ENCODE measurements around the gene CEP104.
A peak's percentile ranks its signal among the peaks of the same experiment; 100 is the strongest.

The CEP104 gene

GRCh38 chr1:3778590-3779264, 78.3 kb downstream of the CEP104 start:
- Mint-ChIP-seq H3K27me3 (ENCODE audit: low read depth) (no peaks in the 10 kb centered on the region), H3K4me3 (no peak overlapping the region), H3K9me3 (no peaks in the 10 kb centered on the region), H3K36me3 (ENCODE audit: low read depth) (peaks cover 39% of the 10 kb centered on the region), H3K4me1 (peaks cover 10% of the 10 kb centered on the region), H3K27ac (no peak overlapping the region)
- TF ChIP-seq CTCF (IDR thresholded peaks at IDR 0.05; ENCODE audit: unreplicated experiment in 3 of 3), result no peak

- Mint-ChIP-seq H3K4me1 (peaks cover 11% of the 10 kb centered on the region), H3K27ac (no peak overlapping the region), H3K9me3 (no peaks in the 10 kb centered on the region), H3K27me3 (ENCODE audit: low read depth) (no peaks in the 10 kb centered on the region), H3K4me3 (no peak overlapping the region), H3K36me3 (ENCODE audit: low read depth) (peaks cover 34% of the 10 kb centered on the region)
- no peak for TF ChIP-seq CTCF (IDR thresholded peaks at IDR 0.05; ENCODE audit: unreplicated experiment in 3 of 3)
Measured at GRCh38 chr1:3777647-3778589, 79.1 kb downstream of the CEP104 start.

- TF ChIP-seq CTCF (IDR thresholded peaks at IDR 0.05; ENCODE audit: unreplicated experiment in 3 of 3), result no peak
- Mint-ChIP-seq H3K4me1 (peaks cover 11% of the 10 kb centered on the region), H3K4me3 (no peak overlapping the region), H3K9me3 (no peaks in the 10 kb centered on the region), H3K27me3 (ENCODE audit: low read depth) (no peaks in the 10 kb centered on the region), H3K27ac (no peak overlapping the region), H3K36me3 (ENCODE audit: low read depth) (peaks cover 29% of the 10 kb centered on the region)
Measured at GRCh38 chr1:3777078-3777547, 79.9 kb downstream of the CEP104 start.

GRCh38 chr1:3776231-3776961, 80.6 kb downstream of the CEP104 start:
- H3K27ac Mint-ChIP-seq, result no peak overlapping the region
- peak overlapping the region in 1 of 3 experiments; percentile 59 for H3K4me3 Mint-ChIP-seq
- H3K9me3 Mint-ChIP-seq, result no peaks in the 10 kb centered on the region
- peaks cover 11% of the 10 kb centered on the region for H3K4me1 Mint-ChIP-seq
- H3K36me3 Mint-ChIP-seq (ENCODE audit: low read depth), result peaks cover 23% of the 10 kb centered on the region
- H3K27me3 Mint-ChIP-seq (ENCODE audit: low read depth), result peaks cover 2% of the 10 kb centered on the region
- TF ChIP-seq CTCF (IDR thresholded peaks at IDR 0.05; ENCODE audit: unreplicated experiment in 3 of 3), result no peak

GRCh38 chr1:3775490-3776230, 81.4 kb downstream of the CEP104 start:
- H3K4me1 Mint-ChIP-seq, result peaks cover 14% of the 10 kb centered on the region
- no peaks in the 10 kb centered on the region for H3K9me3 Mint-ChIP-seq
- H3K27me3 Mint-ChIP-seq (ENCODE audit: low read depth), result peaks cover 8% of the 10 kb centered on the region
- peak overlapping the region in 2 of 3 experiments; percentile 88 to 89 for H3K27ac Mint-ChIP-seq
- peak overlapping the region in 2 of 3 experiments; percentile 64 to 75 for H3K4me3 Mint-ChIP-seq
- peaks cover 16% of the 10 kb centered on the region for H3K36me3 Mint-ChIP-seq (ENCODE audit: low read depth)
- peak in 1 of 3 experiments; percentile 20 for TF ChIP-seq CTCF (IDR thresholded peaks at IDR 0.05; ENCODE audit: unreplicated experiment in 3 of 3)

Data from nephron (organoid).